Activated CD4-positive, alpha-beta T cell treated with anti-CD3 and anti-CD28 coated beads, Interleukin-2, amount 50 U/mL, for 16 hours (primary cell): ENCODE measurements around the gene SMG7.

Source experiments
- DNase-seq: peaks from one replicate; pipeline ENCODE4 v3.0.0-alpha.2; 2020

SMG7 gene

DNA sequence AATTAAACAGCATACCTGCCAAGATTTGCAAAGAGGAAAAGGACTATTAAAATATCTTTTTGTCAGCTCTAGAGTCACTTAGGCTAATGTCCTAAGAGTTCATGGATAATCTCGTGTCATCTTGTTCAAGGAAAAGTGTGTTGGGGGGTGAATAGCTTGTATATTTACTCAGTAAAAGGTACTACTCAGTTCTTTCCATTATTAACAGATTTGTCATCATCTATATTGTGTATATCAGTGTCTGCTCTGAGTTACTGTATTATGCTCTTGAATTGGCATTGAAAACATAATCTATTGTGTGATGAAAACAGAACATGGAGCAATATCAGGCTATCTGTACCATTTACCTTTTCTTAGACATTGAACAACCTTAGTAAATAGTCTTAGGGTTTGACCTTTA lies 41.9 kb downstream of the SMG7 start:
- DNase-seq: no peak

- DNase-seq: no peak
These were observed 42.8 kb downstream of the SMG7 start for GRCh38 chr1:183515002-183515689.

- no peak for DNase-seq
These were observed 44.4 kb downstream of the SMG7 start for GRCh38 chr1:183516725-183517124.

GRCh38 chr1:183517401-183517800 lies 45.1 kb downstream of the SMG7 start:
- no peak for DNase-seq

- no peak for DNase-seq
These were observed 48.1 kb downstream of the SMG7 start for GRCh38 chr1:183520379-183520778.

DNA sequence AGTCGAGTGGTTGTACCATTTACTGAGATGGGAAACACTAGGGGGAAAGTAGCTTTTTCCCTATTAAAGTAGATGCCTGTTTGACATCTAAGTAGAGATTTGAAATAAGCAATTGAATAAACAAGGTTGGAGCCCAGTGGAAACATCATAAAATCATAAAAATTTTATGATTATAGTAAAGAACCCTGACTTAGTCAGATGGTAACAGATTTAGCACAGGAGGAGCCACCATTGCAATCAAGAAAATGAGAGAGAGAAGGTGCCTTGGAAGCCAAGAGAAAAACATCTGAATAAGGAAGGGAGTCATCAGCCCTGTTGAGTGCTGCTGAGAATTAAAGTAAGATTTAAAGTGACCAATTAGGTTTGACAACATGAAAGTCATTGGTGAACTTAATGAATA lies 49.8 kb downstream of the SMG7 start:
- no peak for DNase-seq

DNA sequence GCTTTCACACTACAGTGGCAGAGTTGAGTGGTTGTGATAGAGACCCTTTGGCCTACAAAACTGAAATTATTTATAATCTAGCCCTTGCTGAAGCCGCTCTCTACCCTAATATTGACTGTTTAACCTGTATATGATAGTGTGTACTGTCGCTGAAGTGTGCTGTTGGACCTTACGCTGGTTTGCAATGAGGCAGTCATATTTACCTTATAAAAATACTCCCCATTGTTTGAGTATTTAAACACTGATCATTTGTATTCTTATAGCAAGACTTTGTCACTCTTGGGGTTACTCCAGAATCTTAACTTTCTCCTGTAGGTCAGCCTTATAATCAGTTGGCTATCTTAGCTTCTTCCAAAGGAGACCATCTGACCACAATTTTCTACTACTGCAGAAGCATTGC lies 56.3 kb downstream of the SMG7 start:
- no peak for DNase-seq

DNA sequence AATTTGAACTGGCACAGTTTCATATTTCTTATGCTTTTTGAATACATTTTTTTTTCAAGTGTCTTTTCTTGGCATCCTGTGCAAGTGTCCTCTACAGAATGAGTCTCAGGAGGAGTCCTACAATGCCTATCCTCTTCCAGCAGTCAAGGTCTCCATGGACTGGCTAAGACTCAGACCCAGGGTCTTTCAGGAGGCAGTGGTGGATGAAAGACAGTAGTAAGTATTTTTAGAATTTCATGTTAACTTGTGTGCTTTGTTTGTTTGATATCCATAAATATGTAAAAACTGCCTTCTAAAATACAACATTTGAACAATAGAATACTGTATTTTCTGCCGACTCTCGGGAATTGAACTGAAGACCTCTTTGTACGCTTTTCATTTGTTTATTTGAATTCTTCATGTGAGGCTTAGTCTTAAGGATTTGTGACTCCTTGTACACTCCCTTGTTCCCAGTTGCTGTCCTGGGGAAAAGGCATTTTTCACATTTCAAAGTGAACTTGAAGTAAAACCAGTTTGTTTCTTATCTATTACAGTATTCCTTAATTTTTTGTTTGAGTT lies 61.4 kb downstream of the SMG7 start:
- DNase-seq: no peak

DNA sequence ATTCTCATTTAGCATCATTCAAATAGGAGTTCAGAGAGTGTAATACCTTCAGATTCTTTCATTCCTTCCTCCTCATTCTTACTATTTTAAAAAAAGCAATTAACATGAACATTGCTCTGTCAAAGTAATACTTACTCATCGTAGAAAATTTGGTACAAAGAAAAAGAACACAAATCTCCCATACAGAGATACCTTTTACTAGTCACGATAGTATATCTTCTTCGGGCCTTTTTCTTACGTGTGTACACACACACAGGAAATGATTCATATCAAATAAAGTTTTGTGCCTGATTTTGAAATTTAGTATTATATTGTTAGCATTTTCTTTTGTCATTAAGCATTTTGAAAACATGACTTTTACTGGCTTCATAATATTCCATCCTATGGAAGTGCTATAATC lies 65.1 kb downstream of the SMG7 start:
- DNase-seq: no peak

GRCh38 chr1:183543619-183544204 lies 71.4 kb downstream of the SMG7 start:
- DNase-seq: peak; percentile 47

GRCh38 chr1:183544598-183545297 lies 72.4 kb downstream of the SMG7 start:
- DNase-seq: no peak

DNA sequence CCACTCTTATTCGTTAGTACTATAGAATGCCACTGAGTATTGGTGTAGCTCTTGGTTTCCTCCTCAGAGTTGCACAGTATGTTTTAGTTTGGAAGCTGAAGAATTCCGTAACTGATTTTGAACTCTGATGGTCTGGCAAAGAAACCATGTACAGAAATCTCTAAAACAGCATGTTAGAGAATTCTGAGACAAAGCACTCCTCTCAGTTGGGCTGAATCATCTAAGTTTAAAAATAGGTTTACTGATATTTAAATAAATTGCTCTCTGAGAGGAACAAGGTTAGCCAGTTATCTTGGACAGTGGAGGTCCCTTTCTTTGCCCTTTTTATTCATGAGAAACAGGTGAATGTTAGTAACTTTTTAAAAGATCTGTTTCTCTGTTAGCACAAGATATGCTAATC lies 74.1 kb downstream of the SMG7 start:
- no peak for DNase-seq

DNA sequence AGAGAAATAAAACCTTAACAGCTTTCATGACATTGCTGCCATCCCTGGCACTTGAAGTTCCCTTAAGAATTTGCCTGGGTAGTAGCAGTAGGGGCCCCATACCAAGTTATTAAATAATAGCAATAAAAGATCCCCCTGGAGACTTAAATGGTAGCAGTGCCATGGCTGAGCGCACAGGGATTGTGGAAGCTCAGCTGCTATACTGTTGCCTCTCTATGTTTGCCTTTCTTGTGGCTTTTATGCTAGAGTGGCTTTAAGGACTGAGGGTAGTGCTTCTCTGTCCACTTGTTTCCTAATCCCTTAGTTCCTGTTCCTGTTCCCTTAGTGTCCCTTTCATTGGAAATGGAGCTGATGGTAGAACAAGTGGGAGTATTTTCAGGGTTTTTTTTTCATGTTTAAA lies 75.8 kb downstream of the SMG7 start:
- no peak for DNase-seq

GRCh38 chr1:183550915-183551314 lies 78.6 kb downstream of the SMG7 start:
- DNase-seq: no peak

- no peak for DNase-seq
These were observed 79.6 kb downstream of the SMG7 start for GRCh38 chr1:183551924-183552323.

- DNase-seq: no peak
These were observed 80.1 kb downstream of the SMG7 start for GRCh38 chr1:183552441-183552840.

DNA sequence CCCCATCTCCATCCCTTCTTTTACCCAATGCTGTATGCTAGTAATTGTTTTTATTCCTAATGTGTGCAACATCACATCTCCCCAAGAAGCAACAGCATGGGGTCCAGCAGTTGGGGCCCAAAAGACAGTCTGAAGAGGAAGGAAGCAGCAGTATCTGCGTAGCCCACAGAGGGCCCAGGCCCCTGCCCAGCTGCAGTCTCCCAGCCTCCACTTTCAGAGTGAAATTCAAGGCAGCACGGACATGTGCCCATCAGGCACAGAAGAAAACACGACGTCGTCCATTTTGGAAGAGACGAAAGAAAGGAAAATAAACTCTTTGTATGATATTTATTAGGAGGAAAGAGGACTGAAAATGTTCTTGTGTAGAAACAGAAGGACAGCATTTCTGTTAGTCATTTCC lies 80.6 kb downstream of the SMG7 start:
- no peak for DNase-seq

GRCh38 chr1:183553331-183553730 lies 81.0 kb downstream of the SMG7 start:
- DNase-seq: no peak

- DNase-seq: no peak
These were observed 81.5 kb downstream of the SMG7 start for GRCh38 chr1:183553764-183554163.

GRCh38 chr1:183554577-183554976 lies 82.3 kb downstream of the SMG7 start:
- DNase-seq: no peak

DNA sequence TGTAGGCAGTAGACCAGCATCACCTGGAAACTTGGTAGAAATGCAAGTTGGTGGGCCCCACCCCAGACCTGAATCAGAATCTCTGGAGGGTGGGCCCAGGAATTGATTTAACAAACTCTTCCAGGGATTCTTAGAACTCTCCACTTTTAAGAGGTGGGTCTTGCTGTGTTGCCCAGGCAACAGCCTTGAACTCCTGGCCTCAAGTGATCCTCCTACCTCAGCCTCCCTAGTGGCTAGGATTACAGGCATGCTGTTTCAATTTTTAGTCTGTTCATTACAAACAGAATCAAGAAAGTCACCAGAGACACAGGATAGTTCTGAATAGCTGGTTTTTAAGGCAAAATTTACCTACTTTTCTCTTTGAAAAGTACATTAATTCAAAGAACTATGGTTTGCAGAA lies 86.8 kb downstream of the SMG7 start:
- no peak for DNase-seq

DNA sequence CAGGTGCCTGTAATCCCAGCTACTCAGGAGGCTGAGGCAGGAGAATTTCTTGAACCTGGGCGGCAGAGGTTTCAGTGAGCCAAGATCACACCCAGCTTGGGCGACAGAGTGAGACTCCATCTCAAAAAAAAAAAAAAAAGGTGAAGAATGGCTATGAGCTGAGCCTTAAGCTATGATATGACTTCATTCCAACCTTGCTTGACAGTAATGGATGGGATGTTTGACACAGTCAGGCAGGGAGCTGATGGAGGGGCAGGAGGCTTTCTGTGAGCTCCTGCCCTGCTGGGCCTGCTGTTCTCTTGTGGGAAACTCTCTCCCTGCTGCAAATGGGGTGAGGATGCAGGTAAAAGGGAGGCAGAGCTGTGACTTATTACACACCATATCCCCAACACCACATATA lies 90.4 kb downstream of the SMG7 start:
- DNase-seq: no peak

GRCh38 chr1:183565261-183565660 lies 93.0 kb downstream of the SMG7 start:
- DNase-seq: no peak

DNA sequence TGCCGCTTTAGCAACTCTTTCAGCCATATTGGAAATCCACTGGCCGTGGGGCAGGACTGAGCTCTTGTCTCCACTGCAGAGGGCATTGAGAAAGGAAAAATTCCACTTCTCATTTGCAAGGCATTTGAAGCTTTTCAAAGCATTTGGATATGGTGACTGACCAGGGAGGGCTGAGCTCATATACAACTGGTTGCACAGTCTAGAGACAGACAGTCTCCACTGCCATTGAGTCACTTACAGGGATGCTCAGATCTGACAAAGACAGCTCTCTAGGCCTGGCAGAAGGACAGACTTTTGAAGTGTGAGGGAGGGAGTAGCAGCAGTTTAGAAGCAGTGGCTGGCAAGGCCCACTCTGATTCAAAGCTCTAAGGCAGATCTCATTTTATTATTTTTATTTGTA lies 93.7 kb downstream of the SMG7 start:
- no peak for DNase-seq
